Suppressor macrophage (primary cell): ENCODE data around the gene LRRC75A.
A peak's percentile ranks its signal among the peaks of the same experiment; 100 is the strongest.

Experiments used
- DNase-seq, 4 experiments: peaks; one replicate each; pipeline ENCODE4 v3.0.0-alpha.2; 2020 to 2022

The LRRC75A gene

GRCh38 chr17:16493531-16494046 is 1.6 kb upstream of the LRRC75A start:
- DNase-seq, result no peak

GRCh38 chr17:16492613-16493530 is 879 bp upstream of the LRRC75A start:
- no peak for DNase-seq

- DNase-seq, result peak in 2 of 4 experiments; percentile 9 to 17
These were observed 776 bp downstream of the LRRC75A start for GRCh38 chr17:16491131-16491702.

- DNase-seq, result no peak
These were observed 2.6 kb downstream of the LRRC75A start for GRCh38 chr17:16489431-16489830.

GRCh38 chr17:16488968-16489337 is 3.0 kb downstream of the LRRC75A start:
- no peak for DNase-seq

- DNase-seq, result no peak
These were observed 3.6 kb downstream of the LRRC75A start for GRCh38 chr17:16488186-16488967.

GRCh38 chr17:16486373-16487250 is 5.4 kb downstream of the LRRC75A start:
- DNase-seq, result peak in 1 of 4 experiments; percentile 14

GRCh38 chr17:16484445-16485175 is 7.4 kb downstream of the LRRC75A start:
- DNase-seq, result no peak

- no peak for DNase-seq
These were observed 8.9 kb downstream of the LRRC75A start for GRCh38 chr17:16483021-16483645.

- no peak for DNase-seq
These were observed 9.7 kb downstream of the LRRC75A start for GRCh38 chr17:16482253-16482652.

- no peak for DNase-seq
These were observed 11.0 kb downstream of the LRRC75A start for GRCh38 chr17:16480995-16481394.

GRCh38 chr17:16479264-16479663 is 12.7 kb downstream of the LRRC75A start:
- no peak for DNase-seq

- DNase-seq, result no peak
These were observed 13.3 kb downstream of the LRRC75A start for GRCh38 chr17:16478649-16479048.

GRCh38 chr17:16477666-16478065 is 14.3 kb downstream of the LRRC75A start:
- no peak for DNase-seq

- DNase-seq, result no peak
These were observed 14.7 kb downstream of the LRRC75A start for GRCh38 chr17:16477255-16477654.

- peak in 3 of 4 experiments; percentile 26 to 54 (median 42) for DNase-seq
These were observed 16.8 kb downstream of the LRRC75A start for GRCh38 chr17:16475179-16475704.

GRCh38 chr17:16474012-16474725 is 17.8 kb downstream of the LRRC75A start:
- peak in 1 of 4 experiments; percentile 30 for DNase-seq

GRCh38 chr17:16473044-16474011 is 18.7 kb downstream of the LRRC75A start:
- DNase-seq, result no peak

- DNase-seq, result no peak
These were observed 19.5 kb downstream of the LRRC75A start for GRCh38 chr17:16472539-16472938.
